GM19193 (cell line): ENCODE results near the gene AKAP13.

Experiments
- POLR2A ChIP-seq: IDR thresholded peaks from 4 replicates; pipeline ENCODE4 v1.6.1; 2011; ENCODE audit not compliant: insufficient read depth, insufficient read length; ENCODE audit errors: extremely low read depth

AKAP13 gene

DNA sequence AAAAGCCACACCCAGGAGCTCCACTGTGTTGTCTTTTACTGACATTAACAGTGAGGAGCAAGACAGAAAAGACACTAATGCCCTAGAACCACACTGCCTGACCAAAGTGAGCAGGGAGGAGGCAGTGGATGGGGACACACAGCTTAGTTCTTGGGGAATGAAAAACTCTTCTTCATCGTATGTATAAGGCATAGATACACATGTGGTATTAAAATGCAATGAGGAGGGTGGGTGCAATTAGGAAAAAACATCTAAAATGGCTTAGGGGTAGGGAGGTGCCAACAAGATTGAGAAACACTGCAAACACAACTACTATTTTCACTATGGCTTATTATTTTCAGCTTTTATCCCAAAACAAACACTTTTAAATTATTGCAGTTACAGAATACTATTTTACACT lies 398.8 kb downstream of the AKAP13 start:
- no peak for TF ChIP-seq POLR2A

DNA sequence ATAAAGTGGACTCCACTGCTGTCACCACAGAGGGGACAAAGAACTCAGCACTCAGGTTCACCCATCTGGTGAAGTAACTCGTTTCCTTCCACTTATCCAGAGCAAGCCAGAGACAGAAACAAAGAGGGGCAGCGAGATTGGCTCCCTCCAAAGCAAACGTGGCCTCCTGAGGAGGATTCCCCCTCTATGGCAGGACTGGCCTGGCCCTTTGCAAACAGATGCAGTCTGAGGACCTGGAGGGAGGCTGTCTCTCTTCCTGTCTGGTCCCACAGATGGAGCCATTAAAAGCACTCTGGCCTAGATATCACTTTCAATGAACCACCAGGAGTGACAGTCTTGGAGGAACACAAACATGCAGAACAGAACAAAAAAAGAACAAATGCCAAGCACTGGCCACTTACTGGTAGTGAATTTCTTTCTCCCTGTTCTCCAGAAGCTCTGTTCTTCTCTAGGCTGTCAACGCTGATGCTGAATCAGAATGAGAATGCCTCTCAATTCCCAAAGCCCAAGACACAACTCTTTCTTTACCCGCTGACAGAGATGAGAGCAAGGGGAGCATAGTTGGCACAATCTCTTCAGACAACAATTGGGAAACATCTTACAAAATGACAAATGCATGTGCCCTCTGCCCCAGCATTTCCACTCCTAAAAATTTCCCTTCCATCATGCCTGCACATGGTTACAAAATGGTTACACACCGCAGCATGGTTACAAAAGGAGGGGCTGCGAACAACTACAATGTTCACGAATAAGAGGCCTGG lies 400.0 kb downstream of the AKAP13 start:
- no peak for TF ChIP-seq POLR2A

DNA sequence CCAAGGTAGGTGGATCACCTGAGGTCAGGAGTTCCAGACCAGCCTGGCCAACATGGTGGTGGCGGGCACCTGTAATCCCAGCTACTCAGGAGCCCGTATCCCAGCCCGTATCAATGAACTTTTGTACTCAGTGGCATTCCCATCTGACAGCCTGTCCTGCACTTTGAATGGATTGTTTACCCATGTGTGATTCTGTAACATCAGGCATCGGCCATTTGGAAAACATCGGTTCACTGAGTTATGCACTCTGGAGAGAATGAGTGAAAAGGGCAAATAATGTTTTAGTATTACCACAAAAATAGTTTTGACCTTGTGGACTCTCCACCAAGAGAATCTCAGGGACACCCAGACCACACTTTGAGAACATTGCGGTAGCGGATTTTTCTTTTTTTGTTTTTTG lies 400.7 kb downstream of the AKAP13 start:
- TF ChIP-seq POLR2A: no peak

DNA sequence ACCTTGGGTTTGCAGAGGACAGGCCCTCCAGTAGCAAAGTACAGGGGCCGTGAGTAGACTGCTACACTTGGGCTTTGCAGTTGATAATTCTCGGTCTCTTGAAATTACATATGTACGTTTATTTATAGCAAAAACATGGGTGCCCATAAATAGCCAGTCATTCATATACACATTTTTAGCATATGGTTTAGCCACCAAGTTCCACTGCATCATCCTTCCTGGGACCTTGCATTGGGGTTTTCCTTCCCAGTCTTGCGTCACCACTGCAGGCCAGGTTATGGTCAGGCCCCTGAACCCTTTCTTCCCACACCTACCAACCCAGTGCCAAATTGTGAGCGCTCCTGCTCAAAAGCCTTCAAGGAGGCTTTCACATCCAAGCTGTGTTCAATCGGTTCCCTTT lies 401.7 kb downstream of the AKAP13 start:
- TF ChIP-seq POLR2A: no peak

DNA sequence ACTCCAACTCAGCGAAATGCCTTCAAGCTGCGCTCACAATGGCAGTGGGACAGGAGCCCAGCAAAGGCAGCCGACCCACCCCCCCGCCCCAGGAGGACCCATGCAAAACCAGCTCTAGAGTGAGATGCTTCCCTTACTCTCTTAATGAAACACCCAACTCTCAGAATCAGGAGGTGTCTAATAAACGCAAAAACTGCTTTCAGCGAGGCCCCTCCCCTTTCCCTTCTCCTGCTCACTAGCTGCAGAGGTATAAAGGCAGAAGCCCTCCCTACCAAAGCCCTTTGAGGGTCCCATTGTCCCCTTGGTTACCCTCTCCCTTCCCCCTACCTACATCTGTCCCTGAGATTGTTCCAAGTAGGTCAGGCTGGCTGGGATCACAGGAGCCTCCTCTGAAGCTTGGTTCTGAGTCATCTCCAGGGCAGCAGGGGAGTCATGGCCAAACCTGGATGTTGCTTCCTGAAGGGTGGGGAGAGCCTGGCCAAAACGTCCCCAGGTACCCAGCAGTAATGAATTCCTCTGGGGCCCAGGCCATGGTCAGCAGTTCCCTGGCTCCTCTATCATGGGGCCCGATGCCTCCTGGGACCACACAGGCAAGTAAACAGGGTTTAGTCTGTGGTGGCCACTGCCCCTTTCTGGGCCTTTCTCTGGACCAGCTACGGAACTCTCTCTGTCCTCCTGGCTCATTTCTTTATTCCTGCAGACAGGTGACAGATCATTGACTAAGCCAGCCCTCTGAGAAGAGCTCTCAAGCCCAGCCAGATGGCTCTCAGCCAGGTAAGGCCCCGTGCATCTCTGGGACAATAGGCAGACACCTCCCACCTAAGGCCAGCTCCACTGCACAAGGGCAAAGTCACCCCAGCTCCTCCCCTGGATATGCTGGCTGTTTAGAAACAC lies 405.7 kb downstream of the AKAP13 start:
- TF ChIP-seq POLR2A: no peak

DNA sequence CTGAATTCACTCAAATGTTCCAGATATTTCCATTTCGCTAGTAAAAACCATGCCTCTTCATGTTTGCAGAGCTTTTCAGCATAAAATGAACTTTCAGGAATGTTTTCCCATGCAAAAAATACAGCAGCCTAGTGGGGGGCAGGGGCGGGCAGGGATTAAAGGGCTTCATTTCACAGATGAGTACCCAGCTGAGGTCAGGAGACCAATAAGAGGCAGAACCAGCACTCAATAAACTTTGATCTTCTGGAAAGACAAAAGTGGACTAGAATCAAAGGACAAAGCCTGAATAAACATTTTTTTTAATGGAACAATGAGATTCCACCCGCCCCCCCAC lies 406.3 kb downstream of the AKAP13 start:
- no peak for TF ChIP-seq POLR2A

DNA sequence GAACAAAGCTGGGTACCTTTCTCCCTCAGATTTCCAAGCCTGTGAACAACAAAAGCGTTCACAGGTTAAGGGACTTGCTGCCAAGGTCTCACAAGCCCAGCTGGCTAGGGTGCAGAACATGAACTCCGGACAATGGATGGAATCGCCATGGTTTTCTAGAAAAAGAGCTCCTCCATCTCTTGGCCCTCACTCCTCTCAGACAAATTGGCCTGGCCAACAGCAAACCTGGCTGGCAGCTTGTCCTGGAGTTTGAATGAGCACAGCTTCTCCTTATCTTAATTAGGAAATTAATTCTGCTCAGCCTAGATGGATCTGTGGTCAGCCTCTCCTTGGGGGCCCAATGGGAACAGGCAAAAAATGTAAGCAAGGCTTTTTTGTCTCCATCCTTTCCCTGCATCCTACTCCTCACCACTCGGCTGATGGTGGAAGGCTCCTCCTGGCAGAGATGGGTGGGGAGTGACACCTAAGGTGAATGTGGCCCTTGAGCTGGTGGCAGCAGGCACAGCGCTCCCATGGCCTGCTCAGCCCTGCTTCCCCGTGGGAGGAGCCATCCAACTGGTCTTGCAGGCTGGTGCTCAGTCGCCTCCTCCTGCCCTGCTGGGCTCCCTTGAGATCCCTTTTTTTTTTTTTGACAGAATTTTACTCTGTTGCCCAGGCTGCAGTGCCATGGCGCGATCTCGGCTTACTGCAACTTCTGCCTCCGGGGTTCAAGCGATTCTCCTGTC lies 408.5 kb downstream of the AKAP13 start:
- no peak for TF ChIP-seq POLR2A

DNA sequence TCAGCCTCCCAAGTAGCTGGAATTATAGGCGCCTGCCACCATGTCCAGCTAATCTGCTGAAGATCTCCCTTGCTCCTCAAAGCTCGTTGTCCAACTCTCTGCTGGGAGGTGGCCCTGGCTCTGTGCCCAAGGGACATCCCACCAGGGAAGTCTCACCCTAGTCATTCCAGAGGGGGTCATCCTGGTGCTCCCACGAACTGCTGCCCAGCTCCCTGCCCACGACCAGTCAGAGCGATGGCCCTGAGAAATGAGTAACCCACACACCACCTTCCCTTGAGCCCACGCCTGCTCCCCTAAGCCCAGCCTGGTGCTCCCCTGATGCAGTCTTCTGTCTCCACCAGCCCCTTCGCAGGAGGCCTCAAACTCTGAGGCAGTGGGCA lies 409.1 kb downstream of the AKAP13 start:
- TF ChIP-seq POLR2A: no peak

DNA sequence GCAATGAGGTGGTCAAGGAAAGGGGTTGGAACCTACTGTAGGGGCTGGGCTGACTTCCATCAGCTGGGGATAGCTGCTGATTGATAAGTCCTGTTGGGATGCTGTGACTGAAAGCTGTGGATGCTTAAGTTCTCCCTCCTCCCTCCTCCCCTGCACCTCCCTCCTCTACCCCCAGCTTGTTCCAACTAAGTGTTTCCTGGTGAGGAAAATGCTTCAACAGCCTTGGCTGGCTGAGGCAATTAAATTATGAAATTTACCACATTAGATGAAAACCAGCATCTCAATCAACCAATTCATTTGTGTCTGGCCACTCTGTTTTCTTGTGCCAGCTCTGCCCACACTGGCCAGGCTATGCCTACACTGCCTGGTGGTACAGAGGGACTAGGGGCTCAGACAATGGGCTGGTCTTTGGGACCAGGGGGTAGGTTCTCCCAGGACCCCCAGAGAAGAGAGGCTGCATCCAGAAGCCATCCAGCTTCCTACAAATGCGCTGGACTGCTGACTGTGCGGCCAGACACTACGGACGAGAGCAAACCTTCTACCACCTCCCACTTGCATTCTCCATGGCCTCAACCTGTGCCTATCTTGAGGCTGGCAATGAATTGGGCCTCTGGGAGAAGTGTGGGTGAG lies 411.8 kb downstream of the AKAP13 start:
- no peak for TF ChIP-seq POLR2A

DNA sequence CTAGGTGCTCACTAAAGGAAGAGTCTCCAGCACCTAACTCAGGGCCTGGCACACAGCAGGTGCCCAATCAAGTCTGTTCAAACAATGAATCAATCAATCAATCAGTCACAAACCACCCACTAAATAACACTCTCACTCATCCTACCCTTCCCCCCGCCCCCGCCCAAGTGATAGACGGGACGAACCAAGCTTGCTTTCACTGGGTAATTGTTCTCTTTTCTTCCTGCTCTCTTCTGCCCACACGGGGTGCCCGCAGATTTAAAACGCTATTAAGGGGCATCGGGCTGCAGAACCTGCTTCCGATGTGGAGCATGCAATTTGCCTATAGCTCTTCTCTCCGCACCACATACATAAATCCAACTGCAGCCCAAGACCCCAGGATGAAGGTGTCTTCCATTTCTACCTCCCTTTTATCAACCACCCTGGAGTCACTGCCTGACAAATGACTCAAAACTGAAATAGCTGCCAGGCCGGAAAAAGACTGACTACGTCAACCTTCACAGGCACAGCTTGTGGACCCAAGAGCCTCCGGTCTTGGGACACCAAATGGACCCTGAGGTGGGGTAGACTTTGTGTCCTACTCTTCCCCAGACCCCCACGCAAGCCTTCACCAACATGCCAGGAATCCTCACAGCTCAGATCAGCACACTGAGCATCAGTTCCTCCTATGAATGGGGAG lies 412.6 kb downstream of the AKAP13 start:
- TF ChIP-seq POLR2A: no peak

DNA sequence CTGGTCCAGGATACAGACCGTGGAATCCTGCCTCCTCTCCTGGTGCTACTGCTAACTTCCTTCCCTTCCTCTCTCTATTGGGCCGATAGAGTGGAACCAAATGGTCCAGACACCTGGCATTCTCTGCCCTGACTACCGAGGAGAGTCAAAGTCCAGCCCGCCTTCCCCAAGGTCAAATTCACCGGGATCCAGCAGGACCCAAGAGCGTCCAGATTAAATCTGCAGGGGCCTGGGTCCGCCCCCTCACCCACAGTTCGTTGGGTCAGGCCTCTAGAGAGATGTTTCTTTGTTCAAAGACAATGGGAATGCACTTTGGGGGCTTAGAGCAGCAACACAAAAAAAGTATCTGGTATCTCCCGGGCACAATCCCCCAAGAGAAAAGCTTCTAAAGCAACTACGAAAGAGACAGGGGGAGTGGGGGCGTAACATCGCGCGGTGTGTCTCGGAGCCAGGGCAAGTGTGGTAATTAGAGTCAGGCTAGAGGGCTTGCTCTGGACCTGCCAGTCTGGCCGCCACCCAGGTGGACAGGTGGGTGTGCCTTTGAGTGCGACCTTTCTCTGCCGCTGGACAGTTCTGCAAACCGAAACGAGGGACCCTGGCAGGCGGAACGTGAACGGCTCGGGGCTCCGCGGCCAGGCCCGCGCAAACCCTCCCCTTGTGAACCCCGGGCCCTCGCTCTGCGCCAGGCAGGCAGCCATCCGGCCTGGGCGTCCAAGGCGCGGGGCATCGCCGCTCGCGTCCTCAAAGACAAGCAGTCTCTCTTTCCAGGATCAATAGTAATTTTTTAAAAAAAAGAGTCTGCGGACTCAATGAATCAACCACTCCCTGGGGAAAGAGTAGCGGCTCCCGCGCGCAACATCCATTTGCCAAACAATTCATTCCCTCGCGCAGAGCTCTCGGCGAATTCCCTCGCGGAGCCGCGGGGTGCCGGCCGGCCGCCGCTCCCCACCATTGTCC lies 413.5 kb downstream of the AKAP13 start:
- no peak for TF ChIP-seq POLR2A

DNA sequence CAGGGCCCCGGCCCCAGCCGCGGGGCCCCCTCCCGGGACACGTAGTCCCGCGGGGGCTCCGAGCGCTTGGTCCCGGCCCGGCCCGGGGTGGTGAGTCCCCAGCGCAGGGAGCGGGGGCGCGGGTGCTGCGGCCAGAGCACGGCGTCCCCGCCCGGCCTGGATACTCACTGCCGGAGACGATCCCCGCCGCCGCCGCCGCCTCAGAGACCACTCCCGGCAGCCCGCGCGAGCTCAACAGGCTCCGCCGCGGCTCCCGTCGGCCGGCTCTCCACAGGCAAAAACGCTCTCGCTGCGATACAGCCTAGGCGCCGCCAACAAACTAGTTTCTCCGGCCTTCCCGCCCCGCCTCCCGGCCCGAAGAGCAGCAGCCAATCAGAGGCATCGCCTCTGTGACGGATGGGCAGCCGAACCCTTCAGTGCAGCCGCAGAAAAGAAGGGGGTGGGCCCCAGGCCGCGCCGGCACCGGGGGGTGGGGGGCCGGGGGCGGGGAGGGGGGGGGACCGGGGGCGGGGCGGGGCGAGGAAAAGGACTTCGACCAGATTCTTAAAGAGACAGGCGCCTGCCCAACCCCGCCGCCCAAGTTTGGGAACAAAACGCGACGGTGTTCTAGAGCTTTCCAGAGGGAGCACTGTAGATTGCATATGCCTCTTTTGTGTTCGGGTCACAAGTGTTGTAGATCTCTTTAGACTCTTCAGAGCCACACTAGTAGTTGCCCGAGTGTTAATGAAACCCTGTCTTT lies 414.4 kb downstream of the AKAP13 start, which contains the start of gene KLHL25:
Gene KLHL25, minus strand, starts transcription at position 328 of the 739 bp plus-strand sequence. CDS start 25,115 bp downstream, outside the sequence.
- peak; percentile 70 for TF ChIP-seq POLR2A
